GM12872 (cell line): ENCODE results near the gene SLC24A4.
A peak's percentile ranks its signal among the peaks of the same experiment; 100 is the strongest.

Experiments used
- TF ChIP-seq, protein P1 (sequence below): IDR thresholded peaks from 3 replicates; pipeline ENCODE4 v1.5.1; 2011; ENCODE audit warnings: low read depth, mild to moderate bottlenecking, low read length, moderate library complexity; ENCODE audit not compliant: insufficient read depth

SLC24A4 gene

DNA sequence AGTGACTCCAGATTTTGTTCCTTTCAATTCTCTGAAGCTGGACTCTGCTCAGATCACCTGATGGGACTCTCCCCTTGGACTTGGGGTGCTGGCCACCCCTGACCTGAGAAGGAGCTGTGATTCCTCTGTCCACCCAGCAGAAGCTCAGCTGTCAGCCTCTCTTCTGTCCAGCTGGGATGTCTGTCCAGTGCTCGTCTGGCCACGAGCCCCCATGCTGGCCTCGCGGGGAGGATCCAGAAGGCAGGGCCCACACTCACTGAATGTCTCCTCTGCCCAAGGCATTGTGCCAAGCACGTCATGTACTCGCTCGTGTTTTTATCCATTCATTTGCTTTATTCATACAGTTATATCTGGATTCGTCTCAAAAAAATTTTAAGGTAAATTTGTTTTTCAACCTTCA is 14.2 kb upstream of the SLC24A4 start:
- TF ChIP-seq, protein P1, sequence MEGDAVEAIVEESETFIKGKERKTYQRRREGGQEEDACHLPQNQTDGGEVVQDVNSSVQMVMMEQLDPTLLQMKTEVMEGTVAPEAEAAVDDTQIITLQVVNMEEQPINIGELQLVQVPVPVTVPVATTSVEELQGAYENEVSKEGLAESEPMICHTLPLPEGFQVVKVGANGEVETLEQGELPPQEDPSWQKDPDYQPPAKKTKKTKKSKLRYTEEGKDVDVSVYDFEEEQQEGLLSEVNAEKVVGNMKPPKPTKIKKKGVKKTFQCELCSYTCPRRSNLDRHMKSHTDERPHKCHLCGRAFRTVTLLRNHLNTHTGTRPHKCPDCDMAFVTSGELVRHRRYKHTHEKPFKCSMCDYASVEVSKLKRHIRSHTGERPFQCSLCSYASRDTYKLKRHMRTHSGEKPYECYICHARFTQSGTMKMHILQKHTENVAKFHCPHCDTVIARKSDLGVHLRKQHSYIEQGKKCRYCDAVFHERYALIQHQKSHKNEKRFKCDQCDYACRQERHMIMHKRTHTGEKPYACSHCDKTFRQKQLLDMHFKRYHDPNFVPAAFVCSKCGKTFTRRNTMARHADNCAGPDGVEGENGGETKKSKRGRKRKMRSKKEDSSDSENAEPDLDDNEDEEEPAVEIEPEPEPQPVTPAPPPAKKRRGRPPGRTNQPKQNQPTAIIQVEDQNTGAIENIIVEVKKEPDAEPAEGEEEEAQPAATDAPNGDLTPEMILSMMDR = no peak

DNA sequence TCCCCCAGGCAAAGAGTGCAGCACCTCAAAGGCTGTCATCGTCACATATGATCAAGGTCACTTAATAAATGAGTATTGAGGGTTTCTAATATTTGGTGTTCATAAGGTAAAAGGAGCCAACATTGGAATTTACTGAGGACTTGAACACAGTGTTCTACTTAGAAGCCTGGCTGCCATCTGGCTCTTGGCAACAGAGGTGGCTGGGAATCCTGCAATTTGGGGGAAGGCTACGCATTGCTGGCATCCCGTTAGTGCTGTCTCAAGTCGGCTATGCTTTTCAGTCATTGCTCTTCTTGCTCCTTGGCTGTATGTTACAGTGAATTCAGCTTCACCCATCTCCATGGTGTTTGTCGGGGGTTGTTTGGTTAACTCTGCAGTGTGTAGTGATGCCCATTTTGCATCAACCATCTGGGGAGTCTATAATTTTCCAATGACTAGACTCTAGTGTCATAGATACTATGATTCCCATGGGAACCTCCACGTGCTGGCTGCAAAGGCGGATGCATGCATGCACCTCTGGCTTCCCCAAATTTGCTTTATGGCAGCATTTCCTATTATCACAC is 12.9 kb upstream of the SLC24A4 start:
- TF ChIP-seq, protein P1 = no peak

DNA sequence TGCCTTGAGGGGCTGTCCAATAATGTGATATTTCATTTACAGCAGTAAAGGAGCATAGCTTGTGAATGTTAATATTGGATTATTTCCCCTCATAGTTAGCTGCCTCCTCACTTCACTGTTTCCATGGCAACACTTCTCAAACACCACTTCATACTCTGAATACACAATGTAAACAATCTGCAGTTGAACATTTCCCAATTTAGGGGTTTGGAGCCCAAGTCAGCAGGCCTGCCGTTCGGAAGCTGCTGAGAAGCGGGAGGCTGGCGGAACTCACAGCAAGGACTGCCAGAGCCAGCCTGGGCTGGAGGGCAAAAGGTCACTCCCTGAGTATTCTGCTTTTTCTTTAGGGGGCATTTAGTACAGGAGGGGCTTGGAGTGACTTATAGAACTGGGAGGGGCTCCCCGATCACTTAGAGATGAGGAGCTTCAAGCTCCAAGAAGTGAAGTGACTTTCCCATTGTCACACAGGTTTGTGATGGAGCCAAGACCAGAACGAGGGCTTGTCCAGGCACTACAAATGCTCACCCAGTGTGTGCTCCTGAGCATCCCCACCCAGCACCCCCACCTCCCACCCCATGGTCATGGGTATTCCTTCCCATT is 12.1 kb upstream of the SLC24A4 start:
- TF ChIP-seq, protein P1 = no peak

GRCh38 chr14:92314182-92314581 is 8.8 kb upstream of the SLC24A4 start:
- TF ChIP-seq, protein P1 = no peak

DNA sequence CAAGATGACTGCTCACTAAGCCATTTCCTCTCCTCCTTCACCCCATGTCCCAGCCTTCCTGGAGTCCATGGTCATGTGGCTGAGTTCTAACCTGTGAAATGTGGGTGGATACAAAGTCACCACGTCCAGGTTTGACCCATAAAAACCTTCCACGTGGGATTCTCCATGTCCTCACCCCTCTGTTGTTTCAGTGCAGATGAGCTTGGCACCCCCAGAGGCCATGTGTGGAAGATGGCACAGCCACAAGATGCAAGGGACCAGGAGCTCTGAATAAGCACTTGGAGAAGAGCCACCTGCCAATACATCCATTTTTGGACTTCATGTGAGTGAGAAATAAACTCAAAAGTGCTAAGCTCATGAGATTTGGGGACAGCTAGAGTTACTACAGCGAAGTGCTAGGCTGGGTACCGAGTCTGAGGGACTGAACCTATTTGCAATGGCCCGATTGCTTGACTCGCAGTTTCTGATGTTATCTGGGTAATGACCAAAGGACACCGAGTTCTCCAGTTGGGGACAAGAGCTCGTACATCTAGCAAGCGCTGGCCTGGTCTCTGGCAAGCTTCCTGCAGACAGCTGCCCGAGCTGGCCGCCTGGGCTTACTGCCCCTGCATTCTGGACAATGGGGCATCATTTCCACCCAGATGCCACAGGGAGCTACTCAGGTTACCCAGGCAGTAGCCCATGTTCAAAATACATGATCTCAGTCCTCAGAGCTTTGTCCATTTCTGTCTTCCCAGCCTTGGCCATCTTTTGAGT is 7.7 kb upstream of the SLC24A4 start:
- TF ChIP-seq, protein P1 = 0 out of 3 replicates have a peak, but pooled peaks have one; percentile 4

- TF ChIP-seq, protein P1 = no peak
These were observed 6.8 kb upstream of the SLC24A4 start for GRCh38 chr14:92316176-92316575.

GRCh38 chr14:92316937-92317336 is 6.0 kb upstream of the SLC24A4 start:
- TF ChIP-seq, protein P1 = no peak
